ENCODE measurements around the gene RFX2. TPM values are rescaled to one million over a fixed set of nuclear protein-coding genes. Genes with fewer than 3 reads are reported as not detected.

Gene RFX2
- total RNA-seq, 1 experiment from 2014 or later, result 3.7 TPM

DNA sequence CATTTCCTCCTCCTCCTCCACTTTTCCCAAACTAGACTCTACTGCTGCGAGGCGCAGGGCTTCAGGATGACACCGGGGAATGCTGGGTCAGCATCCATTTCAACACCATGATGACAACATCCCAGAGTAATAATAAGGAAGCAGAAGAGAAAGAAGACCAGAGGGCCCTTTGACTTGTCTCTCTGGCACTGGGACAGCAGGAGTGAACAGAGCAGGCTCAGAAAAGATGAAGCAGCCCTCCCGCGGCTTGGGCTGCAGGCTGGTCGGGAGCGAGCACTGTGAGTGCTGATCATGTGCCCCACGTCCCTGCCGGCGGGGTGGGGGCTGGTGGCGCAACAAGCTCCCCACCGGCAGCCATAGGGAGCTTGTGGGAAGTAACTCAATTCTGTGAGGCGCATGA, 162.9 kb downstream of the RFX2 start:
- no peak overlapping the region for H2BK5ac ChIP-seq (ENCODE audit: insufficient read length, low read length)

More for the DNA sequence above, 162.9 kb downstream of the RFX2 start:
- Histone ChIP-seq H4K91ac (ENCODE audit: insufficient read length, low read depth, low read length) (no peak overlapping the region), H4K5ac (ENCODE audit: insufficient read length, low read depth, low read length) (no peak overlapping the region), H3K14ac (ENCODE audit: insufficient read depth, low read length) (no peak overlapping the region), H2BK15ac (ENCODE audit: low read depth, low read length) (no peak overlapping the region), H4K8ac (replicated peaks; ENCODE audit: insufficient read length, low read depth, low read length) (no peak overlapping the region), H3K4me1 (ENCODE audit: insufficient read depth, low read length) (peaks cover 14% of the 10 kb centered on the region; the same call in 1 of the 2 replicates), H3K23me2 (ENCODE audit: insufficient read length, low read depth, low read length, poor library complexity, severe bottlenecking) (no peaks in the 10 kb centered on the region), H3K27ac (ENCODE audit: insufficient read length, low read depth, low read length) (no peak overlapping the region), H3K27me3 (ENCODE audit: insufficient read depth, low read length) (no peaks in the 10 kb centered on the region), H2AFZ (ENCODE audit: low read length) (no peak overlapping the region), H3K18ac (ENCODE audit: insufficient read length, low read depth, low read length) (no peak overlapping the region), H3K56ac (ENCODE audit: insufficient read length, low read depth, low read length) (no peak overlapping the region), H2BK120ac (ENCODE audit: low read depth, low read length, poor library complexity, severe bottlenecking) (no peak overlapping the region), H3K9me3 (ENCODE audit: control insufficient read depth, low read depth, low read length) (no peaks in the 10 kb centered on the region), H3T11ph (ENCODE audit: low read length) (no peak overlapping the region), H3K9ac (ENCODE audit: extremely low read depth, insufficient read length, low read length) (no peak overlapping the region), H3K79me1 (ENCODE audit: insufficient read depth, low read depth, low read length, poor library complexity, severe bottlenecking) (peaks cover 10% of the 10 kb centered on the region), H3K23ac (ENCODE audit: insufficient read length, low read depth, low read length) (no peak overlapping the region), H3K79me2 (ENCODE audit: insufficient read depth, low read length) (peaks cover 3% of the 10 kb centered on the region; the same call in 1 of the 2 replicates), H4K20me1 (ENCODE audit: control insufficient read depth, insufficient read depth, insufficient read length) (no peaks in the 10 kb centered on the region), H3K4me2 (ENCODE audit: insufficient read depth, insufficient read length, low read length) (no peak overlapping the region), H2BK20ac (ENCODE audit: low read depth, low read length, poor library complexity, severe bottlenecking) (no peak overlapping the region), H3K4ac (ENCODE audit: low read depth, low read length) (no peak overlapping the region), H2AK5ac (ENCODE audit: insufficient read length, low read length) (no peak overlapping the region), H2BK12ac (ENCODE audit: insufficient read length, low read depth, low read length) (no peak overlapping the region)
- DNase-seq, result no peak
- TF ChIP-seq, protein P1, sequence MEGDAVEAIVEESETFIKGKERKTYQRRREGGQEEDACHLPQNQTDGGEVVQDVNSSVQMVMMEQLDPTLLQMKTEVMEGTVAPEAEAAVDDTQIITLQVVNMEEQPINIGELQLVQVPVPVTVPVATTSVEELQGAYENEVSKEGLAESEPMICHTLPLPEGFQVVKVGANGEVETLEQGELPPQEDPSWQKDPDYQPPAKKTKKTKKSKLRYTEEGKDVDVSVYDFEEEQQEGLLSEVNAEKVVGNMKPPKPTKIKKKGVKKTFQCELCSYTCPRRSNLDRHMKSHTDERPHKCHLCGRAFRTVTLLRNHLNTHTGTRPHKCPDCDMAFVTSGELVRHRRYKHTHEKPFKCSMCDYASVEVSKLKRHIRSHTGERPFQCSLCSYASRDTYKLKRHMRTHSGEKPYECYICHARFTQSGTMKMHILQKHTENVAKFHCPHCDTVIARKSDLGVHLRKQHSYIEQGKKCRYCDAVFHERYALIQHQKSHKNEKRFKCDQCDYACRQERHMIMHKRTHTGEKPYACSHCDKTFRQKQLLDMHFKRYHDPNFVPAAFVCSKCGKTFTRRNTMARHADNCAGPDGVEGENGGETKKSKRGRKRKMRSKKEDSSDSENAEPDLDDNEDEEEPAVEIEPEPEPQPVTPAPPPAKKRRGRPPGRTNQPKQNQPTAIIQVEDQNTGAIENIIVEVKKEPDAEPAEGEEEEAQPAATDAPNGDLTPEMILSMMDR (conservative IDR thresholded peaks at IDR 0.05), result no peak
- H3K4me3 Mint-ChIP-seq, result no peak overlapping the region; a peak in 1 of 5 replicates
- H3K27me3 Mint-ChIP-seq (ENCODE audit: low read depth), result peaks cover 1% of the 10 kb centered on the region
- peaks cover 8 to 22% (median 13%) of the 10 kb centered on the region in 3 experiments for H3K36me3 Mint-ChIP-seq (ENCODE audit: insufficient read depth in 1 of 3, low read depth in 3 of 3)
- H3K27ac Mint-ChIP-seq, result peak overlapping the region in 2 of 3 experiments; percentile 17 to 91; a peak in 3 of 7 replicates
- WGBS (ENCODE audit: extremely low coverage, insufficient read length, low lambda C conversion rate), result no CpG with 5 or more reads among the region's 13 CpGs
- H3K4me1 Mint-ChIP-seq, result peaks cover 53 to 63% of the 10 kb centered on the region in 2 experiments
- no peaks in the 10 kb centered on the region for H3K9me3 Mint-ChIP-seq
